GM23338 (cell line): ENCODE measurements around the gene IMMP2L.

Experiments
- JUNB ChIP-seq: IDR thresholded peaks from one replicate; pipeline ENCODE4 v1.6.1; 2016; ENCODE audit warnings: antibody characterized with exemption; ENCODE audit not compliant: unreplicated experiment
- POLR2AphosphoS5 ChIP-seq: IDR thresholded peaks from 2 replicates; pipeline ENCODE4 v1.6.1; 2016; ENCODE audit warnings: antibody characterized with exemption, low read depth
- TF ChIP-seq, protein P1 (sequence below), 2 experiments: fragments of 200-600 bp in 1 of 2; sonication (generic) in 1 of 2; conservative IDR thresholded peaks; 2 replicates each; pipeline versions ENCODE4 v1.5.1 to v1.6.1; 2016 to 2017; ENCODE audit warnings: antibody characterized with exemption in 2 of 2, low read depth in 2 of 2, mild to moderate bottlenecking in 2 of 2, moderate library complexity in 1 of 2

GRCh38 chr7:111238886-111239285, 323.4 kb downstream of the IMMP2L start:
- TF ChIP-seq POLR2AphosphoS5: no peak
- TF ChIP-seq, protein P1, sequence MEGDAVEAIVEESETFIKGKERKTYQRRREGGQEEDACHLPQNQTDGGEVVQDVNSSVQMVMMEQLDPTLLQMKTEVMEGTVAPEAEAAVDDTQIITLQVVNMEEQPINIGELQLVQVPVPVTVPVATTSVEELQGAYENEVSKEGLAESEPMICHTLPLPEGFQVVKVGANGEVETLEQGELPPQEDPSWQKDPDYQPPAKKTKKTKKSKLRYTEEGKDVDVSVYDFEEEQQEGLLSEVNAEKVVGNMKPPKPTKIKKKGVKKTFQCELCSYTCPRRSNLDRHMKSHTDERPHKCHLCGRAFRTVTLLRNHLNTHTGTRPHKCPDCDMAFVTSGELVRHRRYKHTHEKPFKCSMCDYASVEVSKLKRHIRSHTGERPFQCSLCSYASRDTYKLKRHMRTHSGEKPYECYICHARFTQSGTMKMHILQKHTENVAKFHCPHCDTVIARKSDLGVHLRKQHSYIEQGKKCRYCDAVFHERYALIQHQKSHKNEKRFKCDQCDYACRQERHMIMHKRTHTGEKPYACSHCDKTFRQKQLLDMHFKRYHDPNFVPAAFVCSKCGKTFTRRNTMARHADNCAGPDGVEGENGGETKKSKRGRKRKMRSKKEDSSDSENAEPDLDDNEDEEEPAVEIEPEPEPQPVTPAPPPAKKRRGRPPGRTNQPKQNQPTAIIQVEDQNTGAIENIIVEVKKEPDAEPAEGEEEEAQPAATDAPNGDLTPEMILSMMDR (conservative IDR thresholded peaks at IDR 0.05; ENCODE audit: low read depth in 2 of 2): no peak
- TF ChIP-seq JUNB: no peak
